HepG2 (cell line): ENCODE measurements around the gene EDC3. TPM values are rescaled to one million over a fixed set of nuclear protein-coding genes. Genes with fewer than 3 reads are reported as not detected.

ENCODE experiments used
- AHR ChIP-seq: IDR thresholded peaks from 2 replicates; pipeline ENCODE4 v1.6.1; 2018; ENCODE audit warnings: missing genetic modification reagents, missing compliant biosample characterization
- ESRRA ChIP-seq: sonication (generic); formaldehyde crosslinking; IDR thresholded peaks from 2 replicates; pipeline ENCODE4 v1.5.1; 2020; ENCODE audit warnings: mild to moderate bottlenecking, low read depth, missing genetic modification reagents
- FOXA3 ChIP-seq: IDR thresholded peaks from 2 replicates; pipeline ENCODE4 v1.6.1; 2016; ENCODE audit warnings: missing genetic modification reagents, missing compliant biosample characterization
- GATAD1 ChIP-seq: IDR thresholded peaks from 2 replicates; pipeline ENCODE4 v1.6.1; 2016; ENCODE audit warnings: missing genetic modification reagents, missing compliant biosample characterization
- KDM5A ChIP-seq: fragments of 200-600 bp; sonication (generic); IDR thresholded peaks from 2 replicates; pipeline ENCODE4 v1.7.0; 2018; ENCODE audit warnings: antibody characterized with exemption, mild to moderate bottlenecking, low read length, borderline replicate concordance
- MBD4 ChIP-seq: IDR thresholded peaks from 2 replicates; pipeline ENCODE4 v1.6.1; 2012; ENCODE audit warnings: low read length, inconsistent platforms, borderline replicate concordance
- MXI1 ChIP-seq: IDR thresholded peaks from 3 replicates; pipeline ENCODE4 v1.6.1; 2012; ENCODE audit warnings: low read depth, low read length, inconsistent platforms, borderline replicate concordance
- NCOA1 ChIP-seq: sonication (generic); formaldehyde crosslinking; IDR thresholded peaks from 2 replicates; pipeline ENCODE4 v1.9.0; 2021; ENCODE audit warnings: missing genetic modification reagents
- NRL ChIP-seq: sonication (generic); formaldehyde crosslinking; IDR thresholded peaks from 2 replicates; pipeline ENCODE4 v1.5.0; 2020; ENCODE audit warnings: missing genetic modification reagents, mild to moderate bottlenecking, moderate library complexity, borderline replicate concordance
- RBM39 ChIP-seq: fragments of 200-400 bp; formaldehyde crosslinking; IDR thresholded peaks from one replicate; pipeline ENCODE4 v1.6.1; 2018; ENCODE audit warnings: antibody characterized with exemption, mild to moderate bottlenecking, low read depth, low read length; ENCODE audit not compliant: poor library complexity, severe bottlenecking
- RNF219 ChIP-seq: sonication (generic); formaldehyde crosslinking; IDR thresholded peaks from 2 replicates; pipeline ENCODE4 v1.5.0; 2020; ENCODE audit warnings: mild to moderate bottlenecking, missing genetic modification reagents
- SALL1 ChIP-seq: sonication (generic); formaldehyde crosslinking; IDR thresholded peaks from 2 replicates; pipeline ENCODE4 v1.8.0; 2022; ENCODE audit warnings: mild to moderate bottlenecking, missing genetic modification reagents
- SOX6 ChIP-seq, 2 experiments: fragments of 450-650 bp in 1 of 2; sonication (generic) in 1 of 2; formaldehyde crosslinking in 1 of 2; IDR thresholded peaks; 2 replicates each; pipeline versions ENCODE4 v1.4.0 to v1.6.1; 2017 to 2020; ENCODE audit warnings: antibody characterized with exemption in 1 of 2, mild to moderate bottlenecking in 1 of 2, missing genetic modification reagents in 1 of 2
- SRSF9 ChIP-seq: fragments of 200-400 bp; formaldehyde crosslinking; IDR thresholded peaks from 2 replicates; pipeline ENCODE4 v1.6.1; 2018; ENCODE audit warnings: borderline replicate concordance, mild to moderate bottlenecking, low read depth, low read length; ENCODE audit not compliant: insufficient read depth, poor library complexity, severe bottlenecking
- ZBTB37 ChIP-seq: sonication (generic); formaldehyde crosslinking; IDR thresholded peaks from 2 replicates; pipeline ENCODE4 v1.4.0; 2020; ENCODE audit warnings: mild to moderate bottlenecking, missing genetic modification reagents
- ZBTB38 ChIP-seq: sonication (generic); formaldehyde crosslinking; IDR thresholded peaks from 2 replicates; pipeline ENCODE4 v1.5.1; 2020; ENCODE audit warnings: mild to moderate bottlenecking, missing genetic modification reagents
- ZKSCAN5 ChIP-seq: sonication (generic); formaldehyde crosslinking; IDR thresholded peaks from 2 replicates; pipeline ENCODE4 v1.5.1; 2020; ENCODE audit warnings: mild to moderate bottlenecking, missing genetic modification reagents
- ZNF101 ChIP-seq: sonication (generic); formaldehyde crosslinking; IDR thresholded peaks from 2 replicates; pipeline ENCODE4 v1.4.0; 2020; ENCODE audit warnings: mild to moderate bottlenecking, low read depth, missing genetic modification reagents, borderline replicate concordance
- ZNF333 ChIP-seq: sonication (generic); formaldehyde crosslinking; IDR thresholded peaks from 2 replicates; pipeline ENCODE4 v1.4.0; 2020; ENCODE audit warnings: mild to moderate bottlenecking, missing genetic modification reagents, borderline replicate concordance
- ZNF430 ChIP-seq: sonication (generic); formaldehyde crosslinking; IDR thresholded peaks from 2 replicates; pipeline ENCODE4 v1.9.0; 2021; ENCODE audit warnings: mild to moderate bottlenecking, missing genetic modification reagents
- ZNF550 ChIP-seq: sonication (generic); formaldehyde crosslinking; IDR thresholded peaks from 2 replicates; pipeline ENCODE4 v1.4.0; 2020; ENCODE audit warnings: mild to moderate bottlenecking, missing genetic modification reagents, borderline replicate concordance
- ZNF678 ChIP-seq: sonication (generic); formaldehyde crosslinking; IDR thresholded peaks from 2 replicates; pipeline ENCODE4 v1.4.0; 2020; ENCODE audit warnings: mild to moderate bottlenecking, missing genetic modification reagents
- ZNF737 ChIP-seq: sonication (generic); formaldehyde crosslinking; IDR thresholded peaks from 2 replicates; pipeline ENCODE4 v1.5.0; 2020; ENCODE audit warnings: missing genetic modification reagents, mild to moderate bottlenecking, borderline replicate concordance
- ZSCAN30 ChIP-seq: sonication (generic); formaldehyde crosslinking; IDR thresholded peaks from 2 replicates; pipeline ENCODE4 v1.5.0; 2020; ENCODE audit warnings: mild to moderate bottlenecking, missing genetic modification reagents
- polyA plus RNA-seq, 8 experiments: library from polyadenylated mRNA; depleted of rRNA in 3 of 8; stranded (reverse) in 7 of 8; unstranded in 1 of 8; fragments of >200 nt; fragmentation: Illumina TruSeq in 4 of 8; extraction: Trizol in 4 of 8; gene quantifications; 2 replicates each; pipeline versions ENCODE4 v1.2.1 to v1.2.3, GENCODE V29; 2011 to 2016; ENCODE audit warnings: low read depth in 4 of 8, missing spikeins in 1 of 8, mixed read lengths in 1 of 8; ENCODE audit not compliant: insufficient read depth in 1 of 8
- total RNA-seq, 5 experiments: library from RNA; depleted of rRNA; stranded (reverse); fragments of >200 nt; fragmentation: Illumina TruSeq; extraction: Trizol; gene quantifications; 2 replicates each; pipeline ENCODE4 v1.2.3, GENCODE V29; 2016; ENCODE audit warnings: low read depth in 1 of 5
- TF ChIP-seq, protein P1 (sequence below): sonication (generic); formaldehyde crosslinking; IDR thresholded peaks from 2 replicates; pipeline ENCODE4 v1.4.0; 2020; ENCODE audit warnings: mild to moderate bottlenecking, low read depth, missing genetic modification reagents

EDC3 gene
- total and polyA plus RNA-seq, 2 of the 13 experiments (the other 11 are each of a cell fraction or from before 2014, with no cell fraction given) = 17.4 to 32.0 TPM

DNA sequence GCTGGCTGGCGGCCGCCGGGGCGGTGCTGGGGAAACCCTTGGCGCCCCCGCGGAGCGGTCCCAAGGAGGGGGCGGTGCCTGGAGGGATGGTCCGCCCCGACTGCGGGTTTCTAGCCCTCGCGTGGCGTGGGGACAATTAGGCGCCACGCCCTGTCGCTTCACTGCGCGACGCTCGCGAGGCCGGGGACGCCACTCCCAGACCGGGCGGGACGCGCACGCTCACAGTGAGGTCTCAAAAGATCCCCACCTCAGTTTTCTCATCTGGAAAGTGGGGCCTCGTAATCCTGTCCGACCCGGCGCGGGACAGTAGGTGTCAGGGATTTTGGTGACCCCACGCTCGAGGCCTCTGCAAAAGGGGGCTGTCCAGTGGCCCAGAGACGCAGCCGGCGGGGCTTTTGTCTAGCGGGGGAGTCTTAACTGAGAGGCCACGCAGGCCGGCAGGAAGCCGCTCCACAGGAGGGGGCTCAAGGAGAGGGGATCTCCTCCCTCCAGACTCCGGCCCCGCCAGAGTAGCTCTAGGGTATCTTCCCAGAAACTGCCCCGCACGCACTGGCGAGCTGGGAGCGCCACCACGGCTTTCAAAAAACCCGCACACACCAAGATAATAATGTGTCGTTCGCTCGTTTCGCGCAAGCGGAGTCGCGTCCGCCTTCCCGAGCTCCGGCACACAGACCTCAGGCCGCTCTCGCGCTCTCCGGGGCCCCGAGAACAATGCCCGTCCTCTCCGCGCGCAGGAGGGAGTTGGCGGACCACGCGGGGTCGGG lies 80.9 kb downstream of the EDC3 start (continued):
- no peak for TF ChIP-seq ZBTB37 (CRISPR knock-in tag)
- TF ChIP-seq MBD4 = no peak
- TF ChIP-seq KDM5A = no peak; the same call in 1 of the 2 replicates
- TF ChIP-seq AHR (CRISPR knock-in tag) = no peak; the same call in none of the 2 replicates
- no peak for TF ChIP-seq RBM39
- no peak for TF ChIP-seq ZNF101 (CRISPR knock-in tag)
- no peak for TF ChIP-seq RNF219
- peak; percentile 44; the same call in 1 of the 2 replicates for TF ChIP-seq SALL1
- TF ChIP-seq ZNF430 (CRISPR knock-in tag) = no peak
- TF ChIP-seq FOXA3 (CRISPR knock-in tag) = no peak
- no peak; the same call in 1 of the 2 replicates for TF ChIP-seq ZNF333 (CRISPR knock-in tag)
- no peak for TF ChIP-seq ZNF550 (CRISPR knock-in tag)
- TF ChIP-seq ZKSCAN5 (CRISPR knock-in tag) = no peak
- TF ChIP-seq NCOA1 (CRISPR knock-in tag) = 0 out of 2 replicates have a peak, but pooled peaks have one; percentile 19
- no peak for TF ChIP-seq ZNF737
- TF ChIP-seq SRSF9 = no peak
- TF ChIP-seq ZSCAN30 (CRISPR knock-in tag) = no peak
- TF ChIP-seq MXI1 = no peak
- TF ChIP-seq, protein P1, sequence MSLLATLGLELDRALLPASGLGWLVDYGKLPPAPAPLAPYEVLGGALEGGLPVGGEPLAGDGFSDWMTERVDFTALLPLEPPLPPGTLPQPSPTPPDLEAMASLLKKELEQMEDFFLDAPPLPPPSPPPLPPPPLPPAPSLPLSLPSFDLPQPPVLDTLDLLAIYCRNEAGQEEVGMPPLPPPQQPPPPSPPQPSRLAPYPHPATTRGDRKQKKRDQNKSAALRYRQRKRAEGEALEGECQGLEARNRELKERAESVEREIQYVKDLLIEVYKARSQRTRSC (CRISPR knock-in tag) = 0 out of 2 replicates have a peak, but pooled peaks have one; percentile 47
- TF ChIP-seq ZNF678 = no peak
- TF ChIP-seq SOX6 (IDR thresholded peaks at IDR 0.05) = no peak
- TF ChIP-seq SOX6 (CRISPR knock-in tag; IDR thresholded peaks at IDR 0.05) = no peak
- no peak for TF ChIP-seq ZBTB38 (CRISPR knock-in tag)
- 0 out of 2 replicates have a peak, but pooled peaks have one; percentile 41 for TF ChIP-seq NRL (CRISPR knock-in tag)
- no peak for TF ChIP-seq GATAD1
- TF ChIP-seq ESRRA (CRISPR knock-in tag) = no peak
